H9 (cell line): ENCODE results near the gene RAB43. TPM values are rescaled to one million over a fixed set of nuclear protein-coding genes. Genes with fewer than 3 reads are reported as not detected.

Experiments used
- DNase-seq: peaks from one replicate; pipeline ENCODE4 v3.0.0-alpha.2; 2017
- H2AFZ ChIP-seq: one replicate; pipeline ENCODE4 v1.6.1; 2013; ENCODE audit warnings: mild to moderate bottlenecking, low read length, control low read depth, moderate library complexity
- H2AK5ac ChIP-seq: 2 replicates; pipeline ENCODE4 v1.6.1; 2013; ENCODE audit warnings: low read length, control low read depth, mixed read lengths; ENCODE audit not compliant: insufficient read length
- H2BK120ac ChIP-seq: one replicate; pipeline ENCODE4 v1.6.1; 2013; ENCODE audit warnings: low read depth, mild to moderate bottlenecking, low read length, control low read depth, inconsistent platforms; ENCODE audit not compliant: poor library complexity, severe bottlenecking
- H2BK12ac ChIP-seq: 2 replicates; pipeline ENCODE4 v1.6.1; 2013; ENCODE audit warnings: low read length, control low read depth, mixed read lengths, low read depth; ENCODE audit not compliant: insufficient read length
- H2BK15ac ChIP-seq: 2 replicates; pipeline ENCODE4 v1.6.1; 2013; ENCODE audit warnings: low read depth, low read length, control low read depth
- H2BK20ac ChIP-seq: one replicate; pipeline ENCODE4 v1.6.1; 2013; ENCODE audit warnings: low read depth, mild to moderate bottlenecking, low read length, control low read depth, inconsistent platforms; ENCODE audit not compliant: poor library complexity, severe bottlenecking
- H2BK5ac ChIP-seq: 2 replicates; pipeline ENCODE4 v1.6.1; 2013; ENCODE audit warnings: low read length, control low read depth, mixed read lengths; ENCODE audit not compliant: insufficient read length
- H3K14ac ChIP-seq: 2 replicates; pipeline ENCODE4 v1.6.1; 2013; ENCODE audit warnings: low read length, control low read depth; ENCODE audit not compliant: insufficient read depth
- H3K18ac ChIP-seq: 2 replicates; pipeline ENCODE4 v1.6.1; 2013; ENCODE audit warnings: low read depth, mild to moderate bottlenecking, mixed read lengths, low read length, control low read depth; ENCODE audit not compliant: insufficient read length
- H3K23ac ChIP-seq: 2 replicates; pipeline ENCODE4 v1.6.1; 2013; ENCODE audit warnings: low read length, control low read depth, mixed read lengths, low read depth; ENCODE audit not compliant: insufficient read length
- H3K23me2 ChIP-seq: 2 replicates; pipeline ENCODE4 v1.6.1; 2013; ENCODE audit warnings: low read depth, mild to moderate bottlenecking, mixed read lengths, low read length, control low read depth; ENCODE audit not compliant: insufficient read length, poor library complexity, severe bottlenecking
- H3K27ac ChIP-seq: 2 replicates; pipeline ENCODE4 v1.5.1; 2013; ENCODE audit warnings: low read length, control low read depth, mixed read lengths, low read depth; ENCODE audit not compliant: insufficient read length
- H3K27me3 ChIP-seq: 2 replicates; pipeline ENCODE4 v1.6.1; 2013; ENCODE audit warnings: low read length, control low read depth, inconsistent platforms; ENCODE audit not compliant: insufficient read depth
- H3K4ac ChIP-seq: 2 replicates; pipeline ENCODE4 v1.6.1; 2013; ENCODE audit warnings: low read depth, mild to moderate bottlenecking, control low read depth, inconsistent platforms, low read length, moderate library complexity
- H3K4me1 ChIP-seq: 2 replicates; pipeline ENCODE4 v1.6.1; 2013; ENCODE audit warnings: low read length, control low read depth, inconsistent platforms; ENCODE audit not compliant: insufficient read depth
- H3K4me2 ChIP-seq: 2 replicates; pipeline ENCODE4 v1.6.1; 2013; ENCODE audit warnings: low read length, control low read depth, mixed read lengths; ENCODE audit not compliant: insufficient read length, insufficient read depth
- H3K56ac ChIP-seq: 2 replicates; pipeline ENCODE4 v1.6.1; 2013; ENCODE audit warnings: low read depth, mild to moderate bottlenecking, mixed read lengths, low read length, control low read depth; ENCODE audit not compliant: insufficient read length
- H3K79me1 ChIP-seq: 2 replicates; pipeline ENCODE4 v1.6.1; 2013; ENCODE audit warnings: low read depth, mild to moderate bottlenecking, moderate library complexity, low read length, control low read depth, inconsistent platforms; ENCODE audit not compliant: insufficient read depth, poor library complexity, severe bottlenecking
- H3K79me2 ChIP-seq: 2 replicates; pipeline ENCODE4 v1.6.1; 2013; ENCODE audit warnings: low read length, control low read depth, inconsistent platforms; ENCODE audit not compliant: insufficient read depth
- H3K9ac ChIP-seq: 2 replicates; pipeline ENCODE4 v1.6.1; 2013; ENCODE audit warnings: low read length, control low read depth, mixed read lengths; ENCODE audit not compliant: insufficient read length; ENCODE audit errors: extremely low read depth
- H3K9me3 ChIP-seq: one replicate; pipeline ENCODE4 v1.6.1; 2013; ENCODE audit warnings: low read depth, low read length, inconsistent platforms; ENCODE audit not compliant: control insufficient read depth
- H3T11ph ChIP-seq: one replicate; pipeline ENCODE4 v1.6.1; 2013; ENCODE audit warnings: mild to moderate bottlenecking, low read length, control low read depth, inconsistent platforms
- H4K20me1 ChIP-seq: one replicate; pipeline ENCODE4 v1.6.1; 2013; ENCODE audit not compliant: control insufficient read depth, insufficient read length, insufficient read depth
- H4K5ac ChIP-seq: 2 replicates; pipeline ENCODE4 v1.6.1; 2013; ENCODE audit warnings: low read depth, mild to moderate bottlenecking, mixed read lengths, low read length, control low read depth; ENCODE audit not compliant: insufficient read length
- H4K8ac ChIP-seq: replicated peaks from 2 replicates; pipeline ENCODE4 v1.6.1; 2013; ENCODE audit warnings: low read length, control low read depth, mixed read lengths, low read depth; ENCODE audit not compliant: insufficient read length
- H4K91ac ChIP-seq: 2 replicates; pipeline ENCODE4 v1.6.1; 2013; ENCODE audit warnings: low read depth, mild to moderate bottlenecking, moderate library complexity, mixed read lengths, low read length, control low read depth; ENCODE audit not compliant: insufficient read length
- H3K27ac Mint-ChIP-seq, 3 experiments: 2 replicates in 2 of 3; 3 replicates in 1 of 3; pipeline ENCODE4 v1.8.0; 2020 to 2021; ENCODE audit warnings: mixed read lengths in 3 of 3, mild to moderate bottlenecking in 1 of 3, moderate library complexity in 1 of 3
- H3K27me3 Mint-ChIP-seq: 2 replicates; pipeline ENCODE4 v1.8.0; 2021; ENCODE audit warnings: low read depth, mild to moderate bottlenecking, moderate library complexity, mixed read lengths
- H3K36me3 Mint-ChIP-seq, 3 experiments: 2 replicates in 2 of 3; 3 replicates in 1 of 3; pipeline ENCODE4 v1.8.0; 2020 to 2021; ENCODE audit warnings: low read depth in 3 of 3, mixed read lengths in 3 of 3; ENCODE audit not compliant: insufficient read depth in 1 of 3
- H3K4me1 Mint-ChIP-seq, 2 experiments: 2 replicates each; pipeline ENCODE4 v1.8.0; 2020; ENCODE audit warnings: mixed read lengths in 2 of 2
- H3K4me3 Mint-ChIP-seq, 2 experiments: 2 replicates in 1 of 2; 3 replicates in 1 of 2; pipeline ENCODE4 v1.8.0; 2020 to 2021; ENCODE audit warnings: mild to moderate bottlenecking in 2 of 2, mixed read lengths in 2 of 2, moderate library complexity in 1 of 2
- H3K9me3 Mint-ChIP-seq, 2 experiments: 2 replicates in 1 of 2; 3 replicates in 1 of 2; pipeline ENCODE4 v1.8.0; 2020; ENCODE audit warnings: mild to moderate bottlenecking in 2 of 2, mixed read lengths in 2 of 2, moderate library complexity in 1 of 2
- CTCF ChIP-seq: fragments of 200-600 bp; sonication (generic); conservative IDR thresholded peaks from 3 replicates; pipeline ENCODE4 v1.8.0; 2021; ENCODE audit warnings: antibody characterized with exemption, mild to moderate bottlenecking
- WGBS: extraction: QIAGEN DNeasy Blood & Tissue Kit; methylation state at CpG from one replicate; pipeline ENCODE4 v1.1.7; 2013; ENCODE audit warnings: missing lambda C conversion rate, low lambda C conversion rate, mixed read lengths; ENCODE audit not compliant: insufficient read length; ENCODE audit errors: extremely low coverage; 5-methylcytosine and 5-hydroxymethylcytosine counted together
- total RNA-seq: library from RNA; stranded (reverse); gene quantifications from 2 replicates; pipeline ENCODE4 v1.2.1, GENCODE V29; 2021

RAB43 gene
- total RNA-seq, 1 experiment from 2014 or later = 13.6 TPM

DNA sequence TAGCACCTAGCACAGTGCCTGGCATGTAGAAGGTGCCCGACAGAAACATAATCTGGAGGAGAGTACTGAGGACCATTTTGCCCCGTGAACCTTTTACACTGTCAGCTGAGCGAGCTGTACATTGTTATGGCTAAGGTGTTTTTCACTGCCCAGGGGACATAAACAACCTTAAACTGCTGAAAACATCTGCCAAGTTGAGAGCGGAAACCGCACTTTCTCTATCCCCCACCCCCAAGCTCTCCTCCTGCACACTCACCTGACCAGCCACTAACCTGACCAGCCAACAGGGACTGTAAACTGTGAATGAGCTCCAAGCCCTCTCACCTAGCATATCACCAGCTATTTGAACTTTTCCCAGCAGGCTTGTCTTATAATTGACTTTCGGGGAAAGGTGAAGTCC lies 17.6 kb downstream of the RAB43 start:
- Histone ChIP-seq H3K23me2 (no peaks in the 10 kb centered on the region), H3K23ac (no peak overlapping the region), H4K91ac (no peak overlapping the region), H2BK20ac (no peak overlapping the region), H3K79me2 (peaks cover 2% of the 10 kb centered on the region; the same call in 1 of the 2 replicates), H3K56ac (no peak overlapping the region), H3T11ph (no peak overlapping the region), H2BK5ac (no peak overlapping the region), H3K4ac (no peak overlapping the region), H3K9me3 (no peaks in the 10 kb centered on the region), H3K9ac (no peak overlapping the region), H3K14ac (no peak overlapping the region), H3K4me1 (no peaks in the 10 kb centered on the region), H3K27me3 (no peaks in the 10 kb centered on the region), H3K4me2 (no peak overlapping the region), H2BK15ac (no peak overlapping the region), H2BK120ac (no peak overlapping the region), H3K27ac (no peak overlapping the region), H2BK12ac (no peak overlapping the region), H4K20me1 (no peaks in the 10 kb centered on the region), H3K18ac (no peak overlapping the region), H4K8ac (no peak overlapping the region), H2AK5ac (no peak overlapping the region), H2AFZ (no peak overlapping the region), H3K79me1 (no peaks in the 10 kb centered on the region), H4K5ac (no peak overlapping the region)
- H3K4me3 Mint-ChIP-seq = peak overlapping the region in 1 of 2 experiments; percentile 10; a peak in 1 of 5 replicates
- peaks cover 0 to 6% (median 4%) of the 10 kb centered on the region in 3 experiments; a peak in 4 of 7 replicates for H3K36me3 Mint-ChIP-seq
- TF ChIP-seq CTCF = no peak
- no peak for DNase-seq
- no peaks in the 10 kb centered on the region for H3K9me3 Mint-ChIP-seq
- no CpG with 5 or more reads among the region's 6 CpGs for WGBS
- H3K27ac Mint-ChIP-seq = peak overlapping the region in 1 of 3 experiments; percentile 26; a peak in 2 of 7 replicates
- H3K27me3 Mint-ChIP-seq = no peaks in the 10 kb centered on the region
- no peaks in the 10 kb centered on the region; a peak in 1 of 4 replicates for H3K4me1 Mint-ChIP-seq
